GM21390 (cell line): ENCODE data around the gene CRTC1.

Source experiments
- ATAC-seq: cut with Tn5 transposase; IDR thresholded peaks from one replicate; pipeline ENCODE4 v1.9.1; 2021; ENCODE audit not compliant: unreplicated experiment

The CRTC1 gene

DNA sequence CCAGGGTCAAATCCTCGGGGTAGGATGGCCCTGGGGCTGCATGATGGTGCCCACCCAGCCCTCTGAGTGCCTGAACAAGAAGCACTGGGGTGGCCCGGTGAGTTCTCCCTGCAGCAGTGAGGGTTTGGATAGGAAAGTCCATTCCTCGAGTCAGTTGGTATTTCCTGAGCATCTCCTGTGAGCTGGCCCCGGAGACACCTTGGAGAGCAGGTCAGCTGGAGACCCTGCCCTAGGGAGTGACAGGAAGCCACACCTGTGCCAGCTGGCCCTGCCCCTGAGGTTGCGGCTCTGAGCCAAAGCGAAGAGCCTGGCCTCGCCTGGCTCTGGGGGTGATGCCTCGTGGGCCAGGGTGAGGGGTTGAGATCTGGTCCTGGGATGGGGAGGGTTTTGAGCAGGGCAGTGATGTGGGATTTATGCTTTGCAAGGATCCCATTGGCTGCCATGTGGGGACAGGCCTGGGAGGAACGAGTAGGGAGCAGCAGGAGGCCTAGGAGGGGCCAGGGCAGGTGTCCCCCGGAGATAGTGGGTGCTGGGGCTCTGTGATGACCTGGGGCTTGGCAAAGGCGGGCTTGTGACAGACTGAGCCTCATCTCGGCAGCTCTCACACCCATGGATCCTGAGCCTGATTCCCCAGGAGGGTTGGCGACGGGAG is 16.0 kb downstream of the CRTC1 start:
- no peak for ATAC-seq

DNA sequence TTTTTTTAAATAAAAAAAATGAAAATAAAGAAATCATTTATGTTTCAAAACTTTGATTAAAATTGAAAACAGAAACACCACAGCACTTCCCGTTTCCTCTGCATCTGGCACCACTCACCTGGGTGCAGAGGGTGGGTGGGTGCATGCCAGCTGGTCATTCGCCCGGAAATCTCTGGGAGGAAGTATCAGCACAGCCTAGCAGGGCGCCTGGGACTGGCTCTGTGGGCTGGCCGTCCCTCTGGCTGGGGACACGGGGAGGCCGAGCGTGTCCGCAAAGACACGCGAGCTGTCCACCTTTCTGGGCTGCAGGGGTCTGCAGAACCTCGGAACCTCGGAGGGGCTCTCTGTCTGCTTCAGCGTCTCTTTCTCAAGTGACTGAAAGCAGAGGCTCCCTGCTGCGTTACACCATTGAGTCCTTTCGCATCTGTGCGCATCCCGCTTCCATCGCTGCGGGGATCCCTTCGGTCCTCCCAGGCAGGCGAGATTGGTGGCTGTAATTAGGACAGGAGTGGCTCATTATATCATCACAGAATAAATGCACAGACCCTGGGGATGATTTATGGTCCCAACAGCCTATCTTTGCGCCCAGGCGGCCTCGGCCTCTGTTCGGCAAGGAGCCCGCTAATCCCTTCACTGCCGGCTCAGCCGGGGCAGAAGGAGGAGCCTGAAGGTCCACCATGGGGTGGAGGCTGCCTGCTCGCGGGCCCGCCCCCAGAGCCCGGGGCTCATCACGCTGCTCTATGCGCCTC is 17.2 kb downstream of the CRTC1 start:
- ATAC-seq, result peak; percentile 75

- ATAC-seq, result peak; percentile 29
Observed at GRCh38 chr19:18701250-18701608, 17.7 kb downstream of the CRTC1 start.

DNA sequence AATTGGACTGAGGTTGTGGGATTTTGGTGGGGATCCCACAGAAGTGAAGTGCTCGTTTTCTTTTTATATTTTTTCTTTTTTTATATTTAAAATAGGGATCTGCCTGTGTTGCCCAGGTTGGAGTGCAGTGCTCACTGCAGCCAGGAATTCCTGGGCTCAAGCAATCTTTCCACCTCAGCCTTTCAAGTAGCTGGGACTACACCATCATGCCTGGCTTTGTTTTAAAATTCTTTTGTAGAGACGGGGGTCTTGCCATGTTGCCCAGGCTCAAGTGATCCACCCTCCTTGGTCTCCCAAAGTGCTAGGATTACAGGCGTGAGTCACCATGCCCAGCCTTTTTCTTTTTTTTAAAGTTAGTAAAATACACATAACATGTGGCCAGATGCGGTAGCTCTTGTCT is 20.6 kb downstream of the CRTC1 start:
- no peak for ATAC-seq

GRCh38 chr19:18704971-18705370 is 21.5 kb downstream of the CRTC1 start:
- no peak for ATAC-seq

GRCh38 chr19:18708452-18709231 is 25.2 kb downstream of the CRTC1 start:
- no peak for ATAC-seq

DNA sequence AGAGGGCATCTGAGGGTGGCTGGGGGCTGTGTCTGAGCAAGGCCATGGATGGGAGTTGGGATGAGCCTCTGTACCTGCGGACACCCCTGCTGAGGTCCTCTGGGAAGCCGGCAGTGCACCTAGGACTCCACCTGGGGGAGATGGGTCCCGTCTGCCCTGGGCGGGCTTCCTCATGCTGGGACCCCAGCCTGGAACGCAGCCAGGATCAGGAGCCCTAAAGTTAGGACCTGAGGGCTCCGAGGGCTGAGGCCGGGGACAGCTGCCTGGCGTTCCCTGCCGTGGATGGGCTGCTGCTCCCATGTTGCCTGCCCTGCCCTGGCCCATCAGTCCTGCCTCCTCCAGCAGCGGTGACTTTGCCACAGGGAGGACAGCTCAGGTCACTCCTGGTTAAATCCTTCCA is 26.1 kb downstream of the CRTC1 start:
- no peak for ATAC-seq

DNA sequence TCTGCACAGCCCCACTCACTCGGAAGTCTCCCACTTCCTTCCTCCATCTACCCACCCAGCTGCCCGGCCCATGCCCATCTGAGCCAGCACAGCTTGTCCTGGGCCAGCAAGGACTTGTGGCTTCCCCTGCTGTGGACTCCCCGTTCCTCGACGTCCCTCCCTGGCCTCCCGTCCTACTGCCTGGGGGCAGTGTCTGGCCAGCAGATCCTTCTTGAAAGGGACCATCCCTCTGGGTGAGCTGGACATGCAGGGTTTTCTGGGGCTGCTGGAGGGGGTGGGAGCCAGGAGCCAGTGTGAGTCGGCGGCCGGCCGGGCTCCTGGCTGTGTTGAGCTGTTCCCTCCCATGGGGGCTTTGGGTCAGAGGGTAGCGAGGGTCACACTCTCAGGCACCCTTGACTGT is 26.7 kb downstream of the CRTC1 start:
- ATAC-seq, result no peak

DNA sequence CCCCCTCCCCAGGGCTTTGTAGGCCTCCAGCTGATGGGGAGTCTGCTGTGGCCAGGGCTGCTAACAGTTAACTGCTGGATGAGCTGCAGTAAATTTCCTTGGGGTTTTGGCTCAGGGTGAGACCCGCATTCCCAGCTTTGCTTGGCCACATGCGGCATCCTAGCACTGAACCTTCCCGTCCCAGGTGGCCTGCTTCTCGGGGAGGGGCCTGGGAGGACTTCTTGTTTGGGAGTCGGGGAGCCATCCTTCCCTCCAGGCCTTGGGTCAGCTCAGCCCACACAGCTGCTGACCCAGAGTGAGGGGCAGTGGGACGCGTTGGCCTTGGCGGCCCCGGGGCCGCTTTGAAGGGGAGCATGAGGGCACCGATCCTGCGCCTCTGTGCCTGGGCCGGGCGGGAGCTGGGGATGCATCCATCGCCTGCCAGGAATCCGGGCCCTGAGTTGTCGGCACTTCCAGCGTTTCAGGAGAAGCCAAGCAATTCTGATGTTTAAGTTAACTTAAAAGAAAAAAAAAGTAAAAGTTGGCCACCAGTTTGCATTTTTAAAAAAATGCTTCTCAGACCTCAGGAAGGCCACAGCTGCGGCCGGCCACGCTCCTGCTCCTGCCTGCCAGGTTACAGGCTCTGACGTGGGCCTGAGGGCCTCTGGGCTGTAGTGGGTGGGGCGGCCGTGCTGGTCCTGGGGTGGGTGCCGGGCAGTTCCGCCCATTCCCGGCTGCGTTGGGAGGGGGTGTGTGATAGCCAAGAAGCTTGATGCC is 27.7 kb downstream of the CRTC1 start:
- no peak for ATAC-seq

- no peak for ATAC-seq
Observed at GRCh38 chr19:18711893-18712292, 28.4 kb downstream of the CRTC1 start.

DNA sequence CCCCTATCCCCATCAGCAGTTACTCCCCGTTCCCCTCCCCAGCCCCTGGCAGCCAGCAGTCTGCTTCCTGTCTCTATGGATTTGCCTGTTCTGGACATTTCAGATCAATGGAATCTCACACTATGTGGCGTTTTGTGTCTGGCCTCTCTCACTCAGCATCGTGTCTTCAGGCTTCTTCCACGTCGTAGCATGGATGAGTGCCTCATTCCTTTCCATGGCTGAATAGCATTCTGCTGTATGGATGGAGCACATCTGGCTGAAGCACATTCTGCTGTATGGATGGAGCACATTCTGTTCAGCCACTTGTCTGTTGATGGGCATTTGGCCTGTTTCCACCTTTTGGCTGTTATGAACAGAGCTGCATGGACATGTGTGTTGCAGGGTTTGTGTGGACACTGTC is 29.5 kb downstream of the CRTC1 start:
- no peak for ATAC-seq

GRCh38 chr19:18713550-18714117 is 30.2 kb downstream of the CRTC1 start:
- ATAC-seq, result no peak

DNA sequence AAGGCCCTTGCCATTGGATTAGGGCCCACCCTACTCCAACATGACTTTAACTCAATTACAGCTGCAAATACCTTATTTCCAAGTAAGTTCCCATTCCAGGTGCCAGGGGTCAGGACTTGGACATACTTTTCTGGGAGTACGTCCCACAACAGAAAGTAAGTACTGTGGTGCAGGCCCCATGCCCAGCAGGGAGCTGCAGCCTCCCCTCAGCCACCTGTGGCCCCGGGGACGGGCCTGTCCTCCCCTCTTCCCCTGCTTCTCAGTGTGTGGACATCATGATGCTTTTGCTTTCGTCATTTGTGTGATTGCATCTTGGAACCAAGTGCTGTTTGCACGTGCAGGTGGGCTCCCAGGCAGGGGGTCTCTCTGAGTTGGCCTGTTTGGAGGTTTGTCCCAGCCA is 31.9 kb downstream of the CRTC1 start:
- no peak for ATAC-seq

DNA sequence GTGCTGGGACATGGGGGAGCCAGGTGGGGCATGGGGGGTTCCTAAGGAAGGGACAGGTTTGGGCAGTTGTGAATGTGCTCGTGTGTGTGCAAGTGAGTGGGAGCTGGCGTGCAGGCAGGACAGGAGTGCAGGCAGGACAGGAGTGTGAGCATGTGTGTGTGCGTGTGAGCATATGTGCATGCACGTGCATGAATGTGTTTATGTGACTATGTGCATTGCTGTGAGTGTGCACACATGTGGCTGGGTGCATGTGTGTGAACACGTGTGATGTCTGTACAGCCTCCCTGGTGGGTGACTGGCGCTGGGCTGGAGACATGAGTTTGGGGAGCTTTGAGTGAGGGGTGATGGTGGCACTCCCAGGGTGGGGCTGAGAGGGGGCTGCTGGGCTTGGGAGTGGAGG is 33.4 kb downstream of the CRTC1 start:
- no peak for ATAC-seq

GRCh38 chr19:18717601-18718000 is 34.1 kb downstream of the CRTC1 start:
- ATAC-seq, result no peak

DNA sequence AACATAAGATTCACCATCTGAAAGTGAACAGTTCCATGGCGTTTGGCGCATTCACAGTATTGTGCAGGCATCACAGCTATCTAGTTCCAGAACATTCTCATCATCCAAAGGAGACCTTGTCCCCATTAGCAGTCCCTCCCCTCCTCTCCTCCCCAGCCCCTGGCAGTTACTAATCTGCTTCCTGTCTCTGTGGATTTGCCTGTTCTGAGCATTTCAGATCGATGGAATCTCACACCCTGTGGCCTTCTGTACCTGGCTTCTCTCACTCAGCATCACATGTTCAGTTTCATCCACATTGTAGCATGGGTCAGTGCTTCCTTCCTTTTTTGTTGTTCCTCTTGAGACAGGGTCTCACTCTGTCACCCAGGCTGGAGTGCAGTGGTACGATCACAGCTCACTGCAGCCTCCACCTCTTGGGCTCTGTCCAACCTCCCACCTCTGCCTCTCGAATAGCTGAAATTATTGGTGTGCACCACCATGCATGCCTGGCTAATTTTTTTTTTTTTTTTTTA is 34.6 kb downstream of the CRTC1 start:
- no peak for ATAC-seq

DNA sequence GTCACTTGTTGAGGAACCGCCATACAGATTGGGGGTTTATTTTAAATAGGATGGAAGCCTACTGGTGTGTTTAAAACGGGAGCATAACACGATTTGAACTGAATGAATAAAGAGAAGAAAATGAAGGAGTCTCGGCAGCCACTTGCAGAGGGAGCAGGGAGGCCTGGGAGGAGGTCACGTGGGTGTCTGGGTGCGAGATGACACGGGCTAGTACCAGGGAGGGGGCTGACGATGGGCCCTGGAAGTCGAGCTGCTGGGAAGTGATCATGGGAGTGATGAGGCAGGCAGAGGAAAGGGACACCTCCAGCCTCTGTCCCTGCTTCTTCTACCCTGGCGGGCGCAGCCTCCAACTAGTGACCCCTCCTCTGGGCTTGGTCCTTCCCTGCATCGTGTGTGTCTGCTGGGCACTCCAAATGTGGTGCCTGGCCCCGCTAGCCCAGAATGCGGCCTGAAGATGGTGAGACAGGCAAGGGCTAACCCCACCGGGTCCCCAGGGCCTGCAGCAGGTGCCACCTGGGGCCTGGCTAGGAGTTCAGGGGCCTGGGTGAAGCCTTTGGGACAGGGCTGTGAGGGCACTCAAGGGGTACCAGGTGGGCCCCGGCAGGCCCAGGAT is 35.5 kb downstream of the CRTC1 start:
- no peak for ATAC-seq

DNA sequence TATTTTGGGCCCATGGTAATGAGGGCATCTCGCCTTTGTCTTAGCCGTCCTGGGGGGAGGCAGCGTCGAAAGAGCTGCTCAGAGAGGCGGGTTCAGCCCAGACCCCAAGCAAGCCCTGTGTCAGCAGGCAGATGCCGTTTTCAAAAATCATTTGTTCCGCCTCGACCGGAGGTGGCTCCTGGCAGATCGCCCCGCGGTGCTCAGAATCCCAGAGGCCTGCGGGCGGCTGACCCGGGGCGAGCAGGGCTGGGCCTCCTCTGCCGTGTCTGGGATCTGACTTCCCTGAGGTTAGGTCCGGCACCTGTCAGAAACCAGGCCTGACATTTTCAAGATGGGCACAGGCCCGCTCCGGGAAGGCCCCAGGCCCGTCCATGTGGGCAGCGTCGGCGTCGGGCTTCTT is 36.1 kb downstream of the CRTC1 start:
- ATAC-seq, result no peak

GRCh38 chr19:18723871-18724377 is 40.4 kb downstream of the CRTC1 start:
- ATAC-seq, result no peak
